Retinal pigment epithelial cell (primary cell): ENCODE data around the gene NCEH1.
"Not testable (repeated sequence)": the region's sequence is repeated elsewhere in the genome, so short reads cannot be mapped to it uniquely, and the experiment has no call there.

Experiments used
- DNase-seq: peaks from one replicate; pipeline ENCODE4 v3.0.0-alpha.2; 2010; ENCODE audit warnings: low read depth
- H3K4me3 ChIP-seq: 2 replicates; pipeline ENCODE4 v1.5.1; 2011; ENCODE audit warnings: mild to moderate bottlenecking, low read length, control low read depth, moderate library complexity
- TF ChIP-seq, protein P1 (sequence below): conservative IDR thresholded peaks from 2 replicates; pipeline ENCODE4 v1.5.1; 2011; ENCODE audit warnings: low read depth, low read length, control low read depth, inconsistent platforms

The NCEH1 gene, protein sequence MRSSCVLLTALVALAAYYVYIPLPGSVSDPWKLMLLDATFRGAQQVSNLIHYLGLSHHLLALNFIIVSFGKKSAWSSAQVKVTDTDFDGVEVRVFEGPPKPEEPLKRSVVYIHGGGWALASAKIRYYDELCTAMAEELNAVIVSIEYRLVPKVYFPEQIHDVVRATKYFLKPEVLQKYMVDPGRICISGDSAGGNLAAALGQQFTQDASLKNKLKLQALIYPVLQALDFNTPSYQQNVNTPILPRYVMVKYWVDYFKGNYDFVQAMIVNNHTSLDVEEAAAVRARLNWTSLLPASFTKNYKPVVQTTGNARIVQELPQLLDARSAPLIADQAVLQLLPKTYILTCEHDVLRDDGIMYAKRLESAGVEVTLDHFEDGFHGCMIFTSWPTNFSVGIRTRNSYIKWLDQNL

DNA sequence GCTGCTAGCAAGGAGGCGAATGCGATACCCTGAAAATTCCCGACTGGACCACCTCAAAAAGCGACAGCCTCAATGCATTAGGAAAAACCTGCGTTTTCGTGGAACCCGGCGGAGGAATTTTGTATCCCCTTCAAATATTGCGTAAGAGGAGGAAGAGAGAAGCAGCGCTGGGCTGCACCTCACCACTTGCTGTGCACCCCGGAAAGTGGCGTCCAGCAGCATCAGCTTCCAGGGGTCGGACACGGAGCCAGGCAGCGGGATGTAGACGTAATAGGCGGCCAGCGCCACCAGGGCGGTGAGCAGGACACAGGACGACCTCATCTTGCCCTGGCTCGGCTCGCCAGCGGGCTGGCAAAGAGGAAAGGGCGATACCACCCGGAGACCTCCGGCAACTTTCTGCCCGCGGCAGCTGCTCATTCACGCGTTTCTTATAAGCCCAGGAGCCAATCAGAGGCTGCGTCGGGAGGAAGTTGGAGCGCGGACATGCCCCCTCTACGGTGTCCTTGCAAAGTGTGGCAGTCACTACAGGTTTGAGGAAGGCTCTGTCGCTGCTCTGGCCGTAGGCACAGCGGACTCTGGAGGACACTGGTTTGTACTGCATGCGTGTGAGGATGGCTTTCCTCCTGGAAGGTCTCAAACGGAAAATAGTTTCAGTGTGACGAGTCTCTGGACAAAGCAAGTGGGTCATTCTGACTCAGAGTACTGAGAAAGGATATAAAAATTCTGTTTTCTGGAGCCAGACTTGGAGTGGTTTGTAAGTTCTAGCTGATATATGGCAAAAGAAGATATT, at the start of gene NCEH1:
Gene NCEH1 (minus strand): TSS at position 404 of the 790 bp plus-strand sequence. CDS start 83 bp downstream, at position 321.
- H3K4me3 ChIP-seq, result peak within 1 kb of the TSS; percentile 94
- TF ChIP-seq, protein P1, sequence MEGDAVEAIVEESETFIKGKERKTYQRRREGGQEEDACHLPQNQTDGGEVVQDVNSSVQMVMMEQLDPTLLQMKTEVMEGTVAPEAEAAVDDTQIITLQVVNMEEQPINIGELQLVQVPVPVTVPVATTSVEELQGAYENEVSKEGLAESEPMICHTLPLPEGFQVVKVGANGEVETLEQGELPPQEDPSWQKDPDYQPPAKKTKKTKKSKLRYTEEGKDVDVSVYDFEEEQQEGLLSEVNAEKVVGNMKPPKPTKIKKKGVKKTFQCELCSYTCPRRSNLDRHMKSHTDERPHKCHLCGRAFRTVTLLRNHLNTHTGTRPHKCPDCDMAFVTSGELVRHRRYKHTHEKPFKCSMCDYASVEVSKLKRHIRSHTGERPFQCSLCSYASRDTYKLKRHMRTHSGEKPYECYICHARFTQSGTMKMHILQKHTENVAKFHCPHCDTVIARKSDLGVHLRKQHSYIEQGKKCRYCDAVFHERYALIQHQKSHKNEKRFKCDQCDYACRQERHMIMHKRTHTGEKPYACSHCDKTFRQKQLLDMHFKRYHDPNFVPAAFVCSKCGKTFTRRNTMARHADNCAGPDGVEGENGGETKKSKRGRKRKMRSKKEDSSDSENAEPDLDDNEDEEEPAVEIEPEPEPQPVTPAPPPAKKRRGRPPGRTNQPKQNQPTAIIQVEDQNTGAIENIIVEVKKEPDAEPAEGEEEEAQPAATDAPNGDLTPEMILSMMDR, result peak; percentile 84

DNA sequence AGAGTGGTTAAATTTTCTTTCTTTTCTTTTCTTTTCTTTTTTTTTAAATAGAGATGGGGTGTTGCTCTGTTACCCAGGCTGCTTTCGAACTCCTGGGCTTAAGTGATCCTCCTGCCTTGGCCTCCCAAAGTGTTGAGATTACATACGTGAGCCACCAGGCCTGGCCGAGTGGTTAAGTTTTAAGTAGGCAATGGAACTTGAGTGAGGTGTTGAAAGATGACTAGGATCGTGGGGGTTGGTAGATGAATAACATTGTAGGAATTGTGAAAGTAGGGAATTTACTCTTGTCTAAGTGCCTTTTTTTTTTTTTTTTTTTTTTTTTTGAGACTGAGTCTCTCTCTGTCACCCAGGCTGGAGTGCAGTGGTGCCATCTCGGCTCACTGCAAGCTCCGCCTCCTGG, 49.5 kb upstream of the NCEH1 start:
- not testable (repeated sequence) for H3K4me3 ChIP-seq, DNase-seq

More for the DNA sequence above, at the start of gene NCEH1:
- DNase-seq, result peak; percentile 93

DNA sequence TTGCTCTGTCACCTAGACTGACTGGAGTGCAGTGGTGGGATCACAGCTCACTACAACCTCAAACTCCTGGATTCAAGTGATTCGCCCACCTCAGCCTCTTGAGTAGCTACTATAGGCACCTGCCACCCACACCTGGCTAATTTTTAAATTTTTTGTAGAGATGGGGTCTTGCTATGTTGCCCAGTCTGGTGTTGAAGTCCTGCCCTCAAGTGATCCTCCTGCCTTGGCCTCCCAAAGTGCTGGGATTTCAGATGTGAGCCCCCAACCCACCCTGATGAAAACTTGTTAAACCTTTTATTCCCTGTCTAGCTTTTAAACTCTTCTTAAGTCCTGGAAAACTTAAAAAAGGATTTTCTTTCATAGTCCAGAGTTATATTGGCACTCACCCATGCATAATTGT, 42.3 kb upstream of the NCEH1 start:
- no peak overlapping the region for H3K4me3 ChIP-seq
- DNase-seq, result no peak
- TF ChIP-seq, protein P1, result no peak

DNA sequence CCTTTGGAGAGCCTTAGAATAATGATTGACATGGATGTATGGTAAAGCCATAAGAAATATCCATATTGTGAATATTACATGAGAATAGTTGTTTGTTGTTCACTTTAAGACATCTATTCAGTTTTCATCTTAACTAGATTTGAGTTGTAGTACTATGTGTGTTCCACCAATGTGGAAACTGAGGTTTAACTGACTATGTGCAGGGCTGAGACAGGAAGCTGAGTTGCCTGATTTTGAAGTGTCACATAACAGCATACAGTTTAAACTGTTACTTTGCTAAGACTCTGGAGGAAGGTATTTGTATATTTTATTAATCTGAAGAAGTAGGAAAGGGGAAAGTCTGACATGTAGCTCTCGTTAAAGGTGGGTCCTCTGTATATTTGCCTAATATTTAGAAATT, 41.8 kb upstream of the NCEH1 start:
- no peak overlapping the region for H3K4me3 ChIP-seq
- TF ChIP-seq, protein P1, result no peak
- no peak for DNase-seq

DNA sequence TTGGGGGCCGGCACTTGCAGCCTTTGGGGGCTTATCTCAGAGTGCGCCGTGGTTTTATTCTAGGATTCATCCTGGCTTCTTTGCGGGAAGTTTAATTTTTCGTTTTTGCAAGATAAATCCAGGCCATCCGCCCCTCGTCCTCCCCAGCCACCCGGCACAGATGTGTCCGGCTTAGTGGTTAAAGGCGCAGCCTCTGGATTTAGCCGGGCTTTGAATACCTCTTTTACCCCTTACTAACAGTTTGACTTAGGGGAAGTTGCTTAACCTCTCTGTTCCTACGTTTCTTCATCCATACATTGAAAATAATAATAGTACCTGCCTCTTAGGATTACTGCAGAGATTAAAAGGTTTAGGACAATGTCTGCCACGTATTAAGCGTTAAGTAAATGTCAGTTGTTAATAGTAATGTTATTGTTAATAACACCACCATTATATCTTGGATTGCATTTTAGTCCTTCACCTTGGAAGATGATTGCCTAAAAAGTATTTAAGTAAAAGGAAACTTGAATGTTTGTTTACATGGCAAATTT, 40.4 kb upstream of the NCEH1 start:
- TF ChIP-seq, protein P1, result no peak
- DNase-seq, result no peak
- H3K4me3 ChIP-seq, result peak overlapping the region; percentile 83

DNA sequence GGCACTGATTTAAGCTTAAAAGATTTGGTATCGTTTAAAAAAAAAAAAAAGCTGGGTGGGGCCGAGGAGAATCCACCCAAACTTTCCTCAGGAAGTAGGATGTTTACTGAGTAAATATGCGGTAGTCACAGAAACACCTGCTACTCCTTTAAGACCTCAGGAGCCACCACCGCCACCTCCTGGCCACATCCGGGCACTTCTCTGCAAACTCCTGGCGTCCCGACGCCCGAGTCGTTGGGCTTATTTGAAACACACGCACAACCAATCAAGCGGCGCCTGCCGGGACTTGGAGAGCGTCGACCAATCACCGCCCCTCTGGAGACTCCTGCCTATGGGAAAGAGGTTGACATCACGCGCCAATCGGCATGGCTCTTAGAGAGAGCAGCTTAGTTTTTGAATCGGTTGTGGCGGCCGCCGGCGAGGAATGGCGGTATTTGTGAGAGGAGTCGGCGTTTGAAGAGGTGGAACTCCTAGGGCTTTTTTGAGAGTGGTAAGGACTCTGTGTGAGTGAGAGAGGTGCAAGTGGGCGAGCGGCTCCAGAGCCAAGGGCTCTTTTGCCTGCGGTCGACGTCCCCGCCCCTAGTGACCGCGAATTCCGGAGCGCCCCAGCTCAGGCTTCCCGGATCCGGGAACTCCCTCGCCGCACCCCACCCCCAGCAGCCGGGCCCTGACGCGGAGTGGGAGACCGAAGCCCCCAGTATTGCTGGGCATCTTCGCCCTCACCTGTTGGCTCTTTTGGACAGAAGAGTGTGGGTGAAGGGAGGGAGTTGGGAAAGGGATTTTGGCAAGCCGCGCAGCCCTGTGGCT, 39.7 kb upstream of the NCEH1 start, which contains the start of gene ECT2:
Gene ECT2 (plus strand): TSS at position 359 of the 807 bp plus-strand sequence. CDS start 3,805 bp downstream, outside the sequence.
- peak within 1 kb of the TSS; percentile 83 for H3K4me3 ChIP-seq
- TF ChIP-seq, protein P1, result peak; percentile 71

DNA sequence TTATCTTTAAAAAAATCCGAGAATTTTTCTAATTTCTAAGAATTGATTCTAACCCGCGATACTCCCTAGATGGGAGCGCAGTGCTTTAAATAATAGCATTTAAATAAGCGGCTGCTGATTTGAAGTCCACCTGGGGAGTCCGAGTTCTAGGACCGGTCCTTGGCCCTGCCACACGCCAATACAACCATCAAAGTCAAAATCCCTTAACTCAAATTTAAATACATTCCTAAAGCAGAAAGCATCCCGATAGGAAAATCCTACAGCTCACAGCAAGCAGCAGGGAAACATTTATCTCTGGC, 39.2 kb upstream of the NCEH1 start:
- TF ChIP-seq, protein P1, result no peak
- no peak for DNase-seq
- H3K4me3 ChIP-seq, result peak overlapping the region; percentile 60

More for the DNA sequence above, 39.7 kb upstream of the NCEH1 start, which contains the start of gene ECT2:
- peak; percentile 99 for DNase-seq
